H1 (cell line): ENCODE data around the gene CCDC92B. TPM values are rescaled to one million over a fixed set of nuclear protein-coding genes. Genes with fewer than 3 reads are reported as not detected.

Experiments
- CTCF ChIA-PET: fragments of 300-600 bp; sonication (Branson Sonifier 250); formaldehyde crosslinking; loops from one replicate; lab custom pipeline; 2021; ENCODE audit not compliant: partially characterized antibody; lab: Charles Lee
- POLR2A ChIA-PET: fragments of 300-600 bp; sonication (Branson Sonifier 250); formaldehyde crosslinking; loops from one replicate; lab custom pipeline; 2021; ENCODE audit warnings: inconsistent platforms; ENCODE audit not compliant: partially characterized antibody; lab: Charles Lee
- DNase-seq, 2 experiments: peaks; one replicate each; pipeline versions ENCODE4 v3.0.0 to v3.0.0-alpha.2; 2010 to 2022; ENCODE audit warnings: low spot score in 2 of 2, low read depth in 1 of 2, mixed read lengths in 1 of 2
- FAIRE-seq: peaks from 2 replicates; lab custom pipeline; 2011; peaks lifted over from hg19 to GRCh38; lab: Jason Lieb, UNC
- H2AFZ ChIP-seq: 2 replicates; pipeline ENCODE4 v1.8.1; 2012; ENCODE audit warnings: low read length, inconsistent platforms
- H2AK5ac ChIP-seq: 2 replicates; pipeline ENCODE4 v1.6.1; 2013; ENCODE audit warnings: low read depth, low read length
- H2BK120ac ChIP-seq: replicated peaks from 2 replicates; pipeline ENCODE3; 2013; ENCODE audit warnings: low read depth, low read length, inconsistent platforms
- H2BK12ac ChIP-seq: 2 replicates; pipeline ENCODE4 v1.6.1; 2013; ENCODE audit warnings: low read depth, low read length
- H2BK15ac ChIP-seq: 2 replicates; pipeline ENCODE4 v1.6.1; 2013; ENCODE audit warnings: low read length
- H2BK20ac ChIP-seq: 2 replicates; pipeline ENCODE4 v1.6.1; 2013; ENCODE audit warnings: low read length
- H2BK5ac ChIP-seq: 2 replicates; pipeline ENCODE4 v1.6.1; 2013; ENCODE audit warnings: low read depth, low read length
- H3K14ac ChIP-seq: 2 replicates; pipeline ENCODE4 v1.6.1; 2013; ENCODE audit warnings: inconsistent platforms; ENCODE audit not compliant: insufficient read length
- H3K18ac ChIP-seq: 2 replicates; pipeline ENCODE4 v1.6.1; 2013; ENCODE audit warnings: low read length; ENCODE audit errors: extremely low read depth
- H3K23ac ChIP-seq: 2 replicates; pipeline ENCODE4 v1.6.1; 2013; ENCODE audit warnings: inconsistent platforms; ENCODE audit not compliant: insufficient read length
- H3K23me2 ChIP-seq: 2 replicates; pipeline ENCODE4 v1.6.1; 2013; ENCODE audit warnings: low read depth, low read length
- H3K27ac ChIP-seq: 2 replicates; pipeline ENCODE4 v1.6.1; 2011; ENCODE audit warnings: low read depth, low read length, inconsistent platforms
- H3K27me3 ChIP-seq, 4 experiments: replicated peaks in 1 of 4; 1 replicate in 1 of 4; 2 replicates in 3 of 4; pipeline versions ENCODE4 v1.6.1 to v1.8.1; 2011 to 2013; ENCODE audit warnings: low read length in 3 of 4, mild to moderate bottlenecking in 3 of 4, inconsistent platforms in 2 of 4, mixed read lengths in 2 of 4, moderate library complexity in 1 of 4; ENCODE audit not compliant: control insufficient read depth in 3 of 4, insufficient read depth in 3 of 4; ENCODE audit errors: extremely low read depth in 1 of 4
- H3K36me3 ChIP-seq, 4 experiments: 2 replicates each; pipeline versions ENCODE4 v1.6.1 to v1.8.1; 2011 to 2013; ENCODE audit warnings: mild to moderate bottlenecking in 4 of 4, low read length in 3 of 4, moderate library complexity in 2 of 4, control low read depth in 1 of 4, inconsistent platforms in 1 of 4; ENCODE audit not compliant: insufficient read depth in 4 of 4, control insufficient read depth in 2 of 4
- H3K4ac ChIP-seq: replicated peaks from 2 replicates; pipeline ENCODE3; 2013; ENCODE audit warnings: low read length, low read depth, mixed read lengths, inconsistent platforms; ENCODE audit not compliant: insufficient read length
- H3K4me1 ChIP-seq, 4 experiments: replicated peaks in 1 of 4; 1 replicate in 1 of 4; 2 replicates in 3 of 4; pipeline versions ENCODE4 v1.6.1 to v1.8.1; 2011 to 2013; ENCODE audit warnings: low read length in 3 of 4, inconsistent platforms in 2 of 4, mixed read lengths in 1 of 4; ENCODE audit not compliant: insufficient read depth in 4 of 4, control insufficient read depth in 3 of 4
- H3K4me2 ChIP-seq, 2 experiments: 2 replicates each; pipeline versions ENCODE4 v1.6.1 to v1.8.1; 2011 to 2013; ENCODE audit warnings: low read depth in 2 of 2, low read length in 2 of 2, control low read depth in 1 of 2, inconsistent platforms in 1 of 2, mild to moderate bottlenecking in 1 of 2; ENCODE audit not compliant: insufficient read depth in 1 of 2
- H3K4me3 ChIP-seq, 4 experiments: fragments of 200-600, 300-600 bp in 1 of 4; sonication (generic), shearing (Covaris generic), sonication (Bioruptor Twin) in 1 of 4; 2 replicates each; pipeline versions ENCODE4 v1.5.1 to v1.8.1; 2011 to 2016; ENCODE audit warnings: low read length in 4 of 4, low read depth in 3 of 4, control low read depth in 2 of 4, inconsistent platforms in 2 of 4, mild to moderate bottlenecking in 2 of 4, mixed read lengths in 1 of 4, moderate library complexity in 1 of 4; ENCODE audit not compliant: insufficient read depth in 2 of 4; ENCODE audit errors: extremely low read depth in 1 of 4
- H3K56ac ChIP-seq: replicated peaks from 2 replicates; pipeline ENCODE3; 2013; ENCODE audit warnings: low read depth, mild to moderate bottlenecking, mixed read lengths, low read length, inconsistent platforms; ENCODE audit not compliant: insufficient read length
- H3K79me1 ChIP-seq: 2 replicates; pipeline ENCODE4 v1.6.1; 2013; ENCODE audit warnings: low read depth, low read length, control low read depth
- H3K79me2 ChIP-seq, 2 experiments: 2 replicates each; pipeline versions ENCODE4 v1.6.1 to v1.8.1; 2012 to 2013; ENCODE audit warnings: low read length in 2 of 2, mild to moderate bottlenecking in 2 of 2, inconsistent platforms in 1 of 2; ENCODE audit not compliant: insufficient read depth in 2 of 2, control insufficient read depth in 1 of 2
- H3K9ac ChIP-seq, 4 experiments: replicated peaks in 1 of 4; 1 replicate in 1 of 4; 2 replicates in 3 of 4; pipeline versions ENCODE4 v1.6.1 to v1.8.1; 2011 to 2013; ENCODE audit warnings: low read depth in 3 of 4, low read length in 3 of 4, control low read depth in 2 of 4, mild to moderate bottlenecking in 2 of 4, moderate library complexity in 2 of 4, inconsistent platforms in 1 of 4; ENCODE audit errors: extremely low read depth in 1 of 4
- H3K9me3 ChIP-seq, 2 experiments: 2 replicates each; pipeline versions ENCODE4 v1.6.1 to v1.8.1; 2012 to 2013; ENCODE audit warnings: mild to moderate bottlenecking in 2 of 2, moderate library complexity in 2 of 2, control low read depth in 1 of 2, inconsistent platforms in 1 of 2, low read depth in 1 of 2, low read length in 1 of 2, mixed read lengths in 1 of 2; ENCODE audit not compliant: insufficient read depth in 2 of 2
- H4K20me1 ChIP-seq, 2 experiments: replicated peaks in 1 of 2; 2 replicates each; pipeline versions ENCODE3 to v1.8.1; 2011 to 2013; ENCODE audit warnings: inconsistent platforms in 2 of 2, low read length in 2 of 2, mild to moderate bottlenecking in 1 of 2; ENCODE audit not compliant: insufficient read depth in 2 of 2, control insufficient read depth in 1 of 2
- H4K5ac ChIP-seq: 2 replicates; pipeline ENCODE4 v1.6.1; 2013; ENCODE audit warnings: low read length, low read depth, mixed read lengths, inconsistent platforms; ENCODE audit not compliant: insufficient read length
- H4K8ac ChIP-seq: 2 replicates; pipeline ENCODE4 v1.8.0; 2013; ENCODE audit warnings: mild to moderate bottlenecking, moderate library complexity, low read length, inconsistent platforms; ENCODE audit not compliant: insufficient read depth; ENCODE audit errors: extremely low read depth
- H4K91ac ChIP-seq: replicated peaks from 2 replicates; pipeline ENCODE3; 2013; ENCODE audit warnings: low read length, mixed read lengths, inconsistent platforms; ENCODE audit not compliant: insufficient read length
- ATF3 ChIP-seq: IDR thresholded peaks from 2 replicates; pipeline ENCODE4 v1.6.1; 2011; ENCODE audit warnings: low read depth, mild to moderate bottlenecking, low read length; ENCODE audit not compliant: insufficient read depth
- CEBPB ChIP-seq: IDR thresholded peaks from 2 replicates; pipeline ENCODE4 v1.6.1; 2012; ENCODE audit warnings: low read depth, low read length
- NRF1 ChIP-seq: IDR thresholded peaks from 2 replicates; pipeline ENCODE4 v1.6.1; 2011; ENCODE audit warnings: mild to moderate bottlenecking, low read depth, low read length, improper control_type of control experiment
- WGBS, 2 experiments: shearing (Covaris generic) in 1 of 2; methylation state at CpG; one replicate each; pipeline versions ENCODE4 v1.1.6 to v1.1.7; 2013 to 2015; ENCODE audit warnings: low lambda C conversion rate in 2 of 2, mixed read lengths in 2 of 2, inconsistent platforms in 1 of 2, low coverage in 1 of 2, missing lambda C conversion rate in 1 of 2; ENCODE audit not compliant: insufficient replicate concordance in 2 of 2, insufficient coverage in 1 of 2, insufficient read length in 1 of 2; ENCODE audit errors: extremely low coverage in 1 of 2, missing lambda C conversion rate in 1 of 2; 5-methylcytosine and 5-hydroxymethylcytosine counted together
- polyA plus RNA-seq, 7 experiments: library from polyadenylated mRNA; depleted of rRNA in 3 of 7; stranded (reverse) in 5 of 7; unstranded in 2 of 7; fragments of >200 nt in 5 of 7; fragments of 200-250 nt in 2 of 7; gene quantifications; 1 replicate in 5 of 7; 2 replicates in 1 of 7; 4 replicates in 1 of 7; pipeline versions ENCODE4 v1.2.1 to v1.2.3, GENCODE V29; 2011 to 2013; ENCODE audit warnings: missing spikeins in 2 of 7, mixed read lengths in 2 of 7
- total RNA-seq: library from RNA; stranded (reverse); fragmentation: NEBNext Ultra II Directional; extraction: Animal tissue kit (Norgen Biotek cat#: 25700); gene quantifications from 2 replicates; pipeline ENCODE4 v1.2.1, GENCODE V29; 2021

CCDC92B gene
- total and polyA plus RNA-seq, 2 of the 8 experiments (the other 6 are each of a cell fraction or from before 2014, with no cell fraction given): 5.5 to 12.1 TPM

- Histone ChIP-seq H3K79me1 (peaks cover 17% of the 10 kb centered on the region), H3K4me2 (no peak overlapping the region), H2BK5ac (no peak overlapping the region), H2BK120ac (no peak overlapping the region), H3K36me3 (no peaks in the 10 kb centered on the region), H4K20me1 (peaks cover 10 to 30% of the 10 kb centered on the region in 2 experiments), H4K8ac (peak overlapping the region; percentile 29; the same call in 1 of the 2 replicates), H3K27ac (no peak overlapping the region), H3K9ac (no peak overlapping the region), H2AK5ac (peak overlapping the region; percentile 27; the same call in 1 of the 2 replicates), H3K14ac (no peak overlapping the region), H3K4me3 (no peak overlapping the region), H3K18ac (peak overlapping the region; percentile 19; the same call in 1 of the 2 replicates), H2BK12ac (no peak overlapping the region), H4K5ac (no peak overlapping the region), H3K4ac (no peak overlapping the region), H3K79me2 (peaks cover 21 to 60% of the 10 kb centered on the region in 2 experiments; a peak in 3 of 4 replicates), H2AFZ (no peak overlapping the region), H3K23me2 (peaks cover 7% of the 10 kb centered on the region; the same call in 1 of the 2 replicates), H3K9me3 (no peaks in the 10 kb centered on the region), H3K27me3 (peaks cover 0 to 9% (median 6%) of the 10 kb centered on the region in 4 experiments; a peak in 5 of 7 replicates), H3K56ac (no peak overlapping the region), H3K23ac (no peak overlapping the region), H3K4me1 (peaks cover 4 to 35% (median 26%) of the 10 kb centered on the region in 4 experiments), H2BK20ac (no peak overlapping the region), H2BK15ac (no peak overlapping the region), H4K91ac (no peak overlapping the region)
- DNase-seq: no peak
- FAIRE-seq: no peak
- WGBS, 2 experiments: 88% methylated on average over 7 of the region's 21 CpGs; no CpG with 5 or more reads in 1 of the 2 experiments
- CTCF ChIA-PET: interaction anchor here (0.7 to 5.8 kb wide), 5 partner anchors 9 to 87 kb away, joined by 3 to 62 read pairs (median 11); no protein-coding TSS in a partner anchor
- POLR2A ChIA-PET: interaction anchor here (0.6 to 3.0 kb wide), 7 partner anchors 17 to 316 kb away, joined by 3 to 16 read pairs (median 3); no protein-coding TSS in a partner anchor
- TF ChIP-seq NRF1 (no peak), ATF3 (no peak), CEBPB (no peak)
These were observed 40.8 kb downstream of the CCDC92B start for GRCh38 chr17:2708585-2709182.
